NCI-H2107 treated with DMSO at 0.1 percent for 48 hours (cell line): ENCODE measurements around the gene SPRYD3.
A peak's percentile ranks its signal among the peaks of the same experiment; 100 is the strongest.
"Not testable (repeated sequence)": the region's sequence is repeated elsewhere in the genome, so short reads cannot be mapped to it uniquely, and the experiment has no call there.

Source experiments
- DNase-seq: peaks from one replicate; lab custom pipeline; 2025; ENCODE audit not compliant: unreplicated experiment; lab: John Stamatoyannopoulos, UW

The SPRYD3 gene

DNA sequence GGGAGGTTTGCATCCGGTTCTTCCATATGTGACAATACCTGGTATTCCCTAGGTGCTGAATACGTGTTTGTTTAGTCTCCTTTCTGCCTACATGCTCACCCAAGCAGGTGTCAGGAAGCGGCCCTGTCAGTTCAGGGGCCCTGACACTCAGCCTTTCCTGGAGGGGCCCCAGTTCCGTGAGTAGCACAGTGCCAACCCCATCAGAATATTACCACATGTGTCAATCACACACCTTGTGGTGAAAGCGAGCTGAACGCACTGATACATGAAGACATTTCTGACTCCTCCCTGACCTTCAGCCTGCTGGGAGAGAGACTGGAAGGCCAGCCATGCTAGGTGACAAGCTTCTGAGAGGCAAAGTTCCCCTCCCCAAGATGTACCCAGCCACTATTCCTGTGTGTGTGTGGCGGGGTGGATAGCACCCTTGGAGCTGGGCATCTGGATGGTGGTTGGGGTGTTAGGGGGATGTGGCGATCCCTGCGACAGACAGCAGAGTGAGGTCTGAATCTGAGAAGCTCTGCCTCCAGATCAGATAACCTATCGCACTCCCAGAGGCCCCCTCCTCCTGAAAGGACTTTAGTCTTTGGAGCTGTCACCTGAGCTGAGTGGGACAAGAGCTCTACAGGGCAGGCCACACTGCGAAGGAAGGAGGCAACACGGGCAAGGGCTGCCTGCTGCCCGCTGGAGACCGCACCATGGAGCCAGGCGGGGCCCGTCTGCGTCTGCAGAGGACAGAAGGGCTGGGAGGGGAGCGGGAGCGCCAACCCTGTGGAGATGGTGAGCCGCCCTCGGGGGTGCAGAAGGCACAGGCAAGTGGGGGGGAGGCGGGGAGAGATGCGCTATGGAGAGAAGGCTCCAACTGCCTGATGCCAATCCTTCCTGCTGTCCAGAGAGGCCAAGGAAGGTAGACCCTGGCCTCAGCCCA, 24.0 kb upstream of the SPRYD3 start, which contains the start of gene SOAT2:
TSS of gene SOAT2 (plus strand) at position 604 of the 925 bp plus-strand sequence. CDS start at position 696, 92 bp downstream.
- DNase-seq = peak; percentile 24

DNA sequence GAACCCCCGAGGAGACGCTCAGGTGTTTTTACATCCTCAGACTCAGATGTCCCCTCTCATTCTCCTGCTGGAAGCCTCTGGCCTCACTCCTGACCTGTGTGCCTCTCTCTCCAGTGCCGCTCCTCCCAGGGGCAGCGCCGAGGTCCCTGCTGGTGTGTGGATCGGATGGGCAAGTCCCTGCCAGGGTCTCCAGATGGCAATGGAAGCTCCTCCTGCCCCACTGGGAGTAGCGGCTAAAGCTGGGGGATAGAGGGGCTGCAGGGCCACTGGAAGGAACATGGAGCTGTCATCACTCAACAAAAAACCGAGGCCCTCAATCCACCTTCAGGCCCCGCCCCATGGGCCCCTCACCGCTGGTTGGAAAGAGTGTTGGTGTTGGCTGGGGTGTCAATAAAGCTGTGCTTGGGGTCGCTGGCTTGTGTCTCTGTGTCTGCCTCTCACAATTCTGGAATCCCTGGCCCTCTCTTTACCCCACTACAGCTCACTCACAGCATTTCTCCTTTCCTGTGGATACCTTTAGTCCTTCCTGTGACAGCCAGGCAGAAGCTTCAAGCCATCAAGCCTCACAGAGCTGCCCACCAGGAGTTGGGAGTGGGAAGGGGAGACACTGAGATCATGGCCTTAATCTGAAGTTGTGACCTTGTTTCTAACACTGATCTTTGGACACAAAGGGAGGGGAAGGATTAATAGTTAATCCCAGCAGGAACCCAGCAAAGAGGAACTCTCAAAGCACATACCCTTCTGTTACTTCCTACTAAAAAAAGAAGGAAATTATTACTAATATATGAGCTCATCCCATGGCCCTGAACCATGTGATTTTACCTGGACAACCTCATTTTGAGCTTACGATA, 23.0 kb upstream of the SPRYD3 start:
- no peak for DNase-seq

- no peak for DNase-seq
Observed at GRCh38 chr12:53101266-53101665, 22.1 kb upstream of the SPRYD3 start.

- DNase-seq = no peak
Observed at GRCh38 chr12:53100466-53101151, 21.4 kb upstream of the SPRYD3 start.

- DNase-seq = peak; percentile 82
Observed at GRCh38 chr12:53099071-53099882, 20.1 kb upstream of the SPRYD3 start.

DNA sequence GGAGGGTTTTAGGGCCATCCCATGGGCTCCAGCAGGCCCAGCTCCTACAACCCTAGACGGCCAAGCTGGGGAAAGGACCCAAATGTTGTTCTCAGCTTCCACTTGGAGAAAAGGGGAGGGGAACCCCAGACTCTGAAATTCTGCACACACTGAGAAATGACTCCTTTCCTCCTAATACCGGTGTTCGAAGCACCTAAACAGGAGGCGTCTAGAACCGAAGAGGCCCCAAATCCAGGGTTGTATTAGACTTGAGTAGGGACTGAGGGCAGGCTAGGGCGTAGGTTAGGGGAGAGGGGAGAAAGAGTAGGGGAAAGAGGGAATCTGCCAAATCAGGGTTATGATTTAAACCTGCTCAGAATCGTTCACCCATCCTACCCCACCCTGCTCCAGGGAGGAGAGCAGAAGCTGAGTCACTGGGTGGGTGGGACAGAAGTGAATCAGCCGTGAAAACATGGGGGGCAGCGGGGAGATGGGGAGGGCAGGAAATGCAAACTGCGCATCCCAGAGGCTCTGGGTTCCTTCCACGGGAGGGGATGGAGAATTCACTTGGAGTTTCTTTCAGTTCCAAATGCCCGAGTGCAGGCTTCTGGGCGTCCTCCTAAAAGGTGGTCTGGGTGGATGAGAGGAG, 19.3 kb upstream of the SPRYD3 start:
- DNase-seq = no peak

DNA sequence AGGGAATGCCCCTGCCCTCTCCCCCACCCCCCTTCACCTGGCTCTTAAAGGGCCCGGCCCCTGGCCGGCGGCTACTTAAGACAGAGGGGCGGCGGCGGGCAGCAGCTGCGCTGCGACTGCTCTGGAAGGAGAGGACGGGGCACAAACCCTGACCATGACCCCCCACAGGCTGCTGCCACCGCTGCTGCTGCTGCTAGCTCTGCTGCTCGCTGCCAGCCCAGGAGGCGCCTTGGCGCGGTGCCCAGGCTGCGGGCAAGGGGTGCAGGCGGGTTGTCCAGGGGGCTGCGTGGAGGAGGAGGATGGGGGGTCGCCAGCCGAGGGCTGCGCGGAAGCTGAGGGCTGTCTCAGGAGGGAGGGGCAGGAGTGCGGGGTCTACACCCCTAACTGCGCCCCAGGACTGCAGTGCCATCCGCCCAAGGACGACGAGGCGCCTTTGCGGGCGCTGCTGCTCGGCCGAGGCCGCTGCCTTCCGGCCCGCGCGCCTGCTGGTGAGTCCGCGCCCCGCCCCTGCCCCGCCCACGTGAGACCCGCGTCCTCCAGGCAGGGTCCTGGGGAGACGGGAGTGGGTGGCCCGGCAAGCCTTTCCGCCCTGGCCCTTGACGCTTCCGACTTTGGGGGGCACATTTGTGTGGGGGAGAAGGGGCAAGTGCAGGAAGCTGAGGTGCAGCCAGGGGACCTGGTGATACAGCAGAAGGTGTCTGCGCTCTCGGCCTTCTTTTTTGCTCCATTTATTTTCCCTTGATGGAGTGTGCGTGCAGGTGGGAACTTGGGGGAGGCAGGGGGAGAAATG, 18.6 kb upstream of the SPRYD3 start, which contains the start of gene IGFBP6:
TSS of gene IGFBP6 (plus strand) at position 104 of the 790 bp plus-strand sequence. CDS start at position 155, 51 bp downstream.
- DNase-seq = peak; percentile 60

GRCh38 chr12:53097207-53097563, 18.0 kb upstream of the SPRYD3 start:
- DNase-seq = no peak

- no peak for DNase-seq
Observed at GRCh38 chr12:53096759-53097158, 17.6 kb upstream of the SPRYD3 start.

DNA sequence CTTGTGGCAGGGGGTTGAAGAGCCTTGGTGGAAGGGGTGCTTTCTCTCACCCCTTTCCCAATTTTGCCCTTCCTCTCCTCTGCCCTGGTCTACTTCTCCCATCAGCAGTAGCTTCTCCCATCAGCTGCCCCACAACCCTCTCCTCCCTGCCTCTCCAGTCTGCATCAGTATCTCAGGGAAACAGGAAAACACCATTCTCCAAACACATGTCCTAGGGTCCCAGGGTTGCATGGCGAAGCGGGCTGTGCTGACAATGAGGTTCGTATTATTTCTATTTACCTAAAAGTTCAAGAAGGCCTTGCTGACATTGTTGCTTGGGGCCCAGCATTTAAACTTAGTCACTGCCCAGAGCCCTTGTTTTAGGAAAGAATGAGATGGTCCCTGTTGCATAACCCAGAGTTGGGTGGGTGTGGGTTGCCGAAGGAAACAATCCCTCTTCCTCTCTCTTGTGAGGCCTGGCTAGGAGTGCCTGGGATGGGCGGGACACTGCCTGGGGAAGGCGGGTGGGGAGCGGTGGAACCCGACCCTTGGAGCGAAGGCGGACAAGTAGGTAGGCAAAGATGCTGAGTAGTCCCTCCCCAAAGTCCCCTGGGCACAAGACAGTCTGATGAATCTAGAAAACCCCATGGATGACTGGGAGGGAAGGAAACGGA, 17.0 kb upstream of the SPRYD3 start:
- DNase-seq = no peak

- DNase-seq = not testable (repeated sequence)
Observed at GRCh38 chr12:53095596-53095895, 16.4 kb upstream of the SPRYD3 start.

DNA sequence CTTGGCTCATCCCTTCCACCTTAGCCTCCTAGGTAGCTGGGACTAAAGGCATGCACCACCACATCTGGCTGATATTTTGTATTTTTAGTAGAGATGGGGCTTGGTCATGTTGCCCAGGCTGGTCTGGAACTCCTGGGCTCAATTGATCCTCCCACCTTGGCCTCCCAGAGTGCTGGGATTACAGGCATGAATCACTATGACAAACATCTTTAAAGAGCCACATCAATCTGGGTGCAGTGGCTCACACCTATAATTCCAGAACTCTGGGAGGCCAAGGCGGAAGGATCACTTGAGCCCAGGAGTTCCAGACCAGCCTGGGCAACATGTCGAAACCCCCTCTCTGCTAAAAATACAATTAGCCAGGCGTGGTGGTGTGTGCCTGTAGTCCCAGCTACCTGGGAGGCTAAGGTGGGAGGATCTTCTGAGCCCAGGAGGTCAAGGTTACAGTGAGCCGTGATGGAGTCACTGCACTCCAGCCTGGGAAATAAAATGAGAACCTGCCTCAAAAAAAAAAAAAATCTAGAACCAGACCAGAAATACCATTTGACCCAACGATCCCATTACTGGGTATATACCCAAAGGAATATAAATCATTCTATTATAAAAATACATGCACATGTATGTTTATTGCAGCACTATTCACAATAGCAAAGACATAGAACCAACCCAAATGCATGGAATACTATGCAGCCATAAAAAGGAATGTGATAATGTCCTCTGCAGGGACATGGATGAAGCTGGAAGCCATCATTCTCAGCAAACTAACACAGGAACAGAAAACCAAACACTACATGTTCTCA, 15.8 kb upstream of the SPRYD3 start:
- DNase-seq = not testable (repeated sequence)

GRCh38 chr12:53094394-53094787, 15.2 kb upstream of the SPRYD3 start:
- no peak for DNase-seq

- no peak for DNase-seq
Observed at GRCh38 chr12:53093777-53094393, 14.7 kb upstream of the SPRYD3 start.

GRCh38 chr12:53091756-53092155, 12.6 kb upstream of the SPRYD3 start:
- DNase-seq = no peak

- no peak for DNase-seq
Observed at GRCh38 chr12:53090554-53090953, 11.4 kb upstream of the SPRYD3 start.

GRCh38 chr12:53090105-53090504, 10.9 kb upstream of the SPRYD3 start:
- DNase-seq = no peak
